Testis (tissue), 3 donors: ENCODE results near the gene ADCY2. TPM values are rescaled to one million over a fixed set of nuclear protein-coding genes. Genes with fewer than 3 reads are reported as not detected.

ENCODE experiments used
- DNase-seq: peaks from one replicate; pipeline ENCODE4 v3.0.0-alpha.2; 2019
- H3K27ac ChIP-seq, 2 donors: fragments of 200-600 bp; sonication (generic); one replicate each; pipeline ENCODE4 v1.5.1; 2019
- H3K27me3 ChIP-seq: fragments of 200-600 bp; sonication (generic); one replicate; pipeline ENCODE4 v1.5.1; 2019
- H3K36me3 ChIP-seq: fragments of 200-600 bp; sonication (generic); one replicate; pipeline ENCODE4 v1.5.1; 2017; ENCODE audit warnings: low read depth; ENCODE audit errors: missing control alignments
- H3K4me1 ChIP-seq: fragments of 200-600 bp; sonication (generic); one replicate; pipeline ENCODE4 v1.5.1; 2019
- H3K4me3 ChIP-seq, 2 donors: fragments of 200-600 bp; sonication (generic); one replicate each; pipeline ENCODE4 v1.5.1; 2017 to 2019
- H3K9me3 ChIP-seq: fragments of 200-600 bp; sonication (generic); one replicate; pipeline ENCODE4 v1.5.1; 2017
- CTCF ChIP-seq, 3 experiments: fragments of 450-650 bp in 2 of 3; fragments of 200-600 bp in 1 of 3; sonication (generic) in 1 of 3; IDR thresholded peaks; one replicate each; pipeline ENCODE4 v1.5.1; 2016 to 2019; ENCODE audit warnings: antibody characterized with exemption in 3 of 3, mild to moderate bottlenecking in 2 of 3, moderate library complexity in 1 of 3
- POLR2A ChIP-seq: fragments of 450-650 bp; IDR thresholded peaks from one replicate; pipeline ENCODE4 v1.6.1; 2017; ENCODE audit warnings: antibody characterized with exemption, mild to moderate bottlenecking, moderate library complexity
- WGBS, 2 donors: methylation state at CpG; one replicate each; pipeline ENCODE4 v1.1.5; 2018; 5-methylcytosine and 5-hydroxymethylcytosine counted together
- intact Hi-C: fragments of 100-400 bp; cut with DNase I; formaldehyde crosslinking; loops from one replicate; pipeline ENCODE4 v1.15.1; 2023; ENCODE audit warnings: low total_unique reads
- polyA plus RNA-seq: library from polyadenylated mRNA; stranded (reverse); fragments of 350-450 nt; fragmentation: Illumina TruSeq; extraction: RNeasy Lipid Tissue Mini Kit (QIAGEN cat#74804); gene quantifications from one replicate; pipeline ENCODE4 v1.2.3, GENCODE V29; 2014; ENCODE audit warnings: low read depth, low replicate concordance; ENCODE audit not compliant: insufficient read depth
- total RNA-seq, 2 donors: library from RNA; depleted of rRNA; stranded (reverse); fragments of >200 nt; gene quantifications; one replicate each; pipeline ENCODE4 v1.2.3, GENCODE V29; 2016

Gene ADCY2
- total and polyA plus RNA-seq, 3 donors from 2014 or later = 9.4 to 18.5 (median 10.5) TPM

GRCh38 chr5:7676455-7676854, 280.5 kb downstream of the ADCY2 start:
- Histone ChIP-seq H3K27ac (no peak overlapping the region), H3K27me3 (no peaks in the 10 kb centered on the region), H3K4me1 (no peaks in the 10 kb centered on the region), H3K9me3 (no peaks in the 10 kb centered on the region), H3K36me3 (no peaks in the 10 kb centered on the region), H3K4me3 (no peak overlapping the region)
- no peak for DNase-seq
- TF ChIP-seq CTCF (IDR thresholded peaks at IDR 0.05) (no peak), POLR2A (no peak)
- WGBS, 2 donors = 75 to 81% methylated on average over 3 of the region's 3 CpGs
- intact Hi-C loops = no loop called here

GRCh38 chr5:7678030-7678429, 282.1 kb downstream of the ADCY2 start:
- no peaks in the 10 kb centered on the region for H3K4me1 ChIP-seq

GRCh38 chr5:7679663-7680062, 283.7 kb downstream of the ADCY2 start:
- TF ChIP-seq CTCF (IDR thresholded peaks at IDR 0.05) = no peak
- no peak for DNase-seq
- Histone ChIP-seq H3K27me3 (no peaks in the 10 kb centered on the region), H3K36me3 (no peaks in the 10 kb centered on the region), H3K4me3 (no peak overlapping the region), H3K9me3 (no peaks in the 10 kb centered on the region), H3K27ac (no peak overlapping the region), H3K4me1 (no peaks in the 10 kb centered on the region)
- intact Hi-C loops = no loop called here
- WGBS, 2 donors = 90 to 91% methylated on average over 4 of the region's 4 CpGs

More at GRCh38 chr5:7678030-7678429, 282.1 kb downstream of the ADCY2 start:
- no peak for TF ChIP-seq POLR2A
- TF ChIP-seq CTCF (IDR thresholded peaks at IDR 0.05) = no peak
- intact Hi-C loops = no loop called here
- WGBS, 2 donors = 69 to 78% methylated on average over 4 of the region's 4 CpGs
- no peaks in the 10 kb centered on the region for H3K36me3 ChIP-seq
- no peaks in the 10 kb centered on the region for H3K9me3 ChIP-seq
- no peak overlapping the region for H3K4me3 ChIP-seq
- no peaks in the 10 kb centered on the region for H3K27me3 ChIP-seq
- H3K27ac ChIP-seq = no peak overlapping the region
- DNase-seq = no peak

- intact Hi-C loops = no loop called here
Observed at GRCh38 chr5:7680260-7680659, 284.3 kb downstream of the ADCY2 start.

More at GRCh38 chr5:7680260-7680659, 284.3 kb downstream of the ADCY2 start:
- Histone ChIP-seq H3K36me3 (no peaks in the 10 kb centered on the region), H3K4me3 (no peak overlapping the region), H3K27me3 (no peaks in the 10 kb centered on the region), H3K27ac (no peak overlapping the region), H3K4me1 (no peaks in the 10 kb centered on the region), H3K9me3 (no peaks in the 10 kb centered on the region)
- 81 to 85% methylated on average over 4 of the region's 4 CpGs for WGBS, 2 donors
- no peak for DNase-seq
- TF ChIP-seq POLR2A = no peak
- no peak for TF ChIP-seq CTCF (IDR thresholded peaks at IDR 0.05)
